DND-41 (cell line): ENCODE data around the gene BCKDHB.
A peak's percentile ranks its signal among the peaks of the same experiment; 100 is the strongest.

ENCODE experiments used
- ATAC-seq: fragments of 200-7000 bp; cut with Tn5 transposase; 3 replicates; pipeline ENCODE4 v1.9.1; 2021; ENCODE audit warnings: low read depth; ENCODE audit not compliant: insufficient read depth
- DNase-seq: peaks from one replicate; pipeline ENCODE4 v3.0.0-alpha.2; 2020
- H2AFZ ChIP-seq: 2 replicates; pipeline ENCODE4 v1.6.0; 2012; ENCODE audit warnings: low read depth, low read length
- H3K27ac ChIP-seq: 2 replicates; pipeline ENCODE4 v1.5.1; 2012; ENCODE audit warnings: low read length, inconsistent platforms
- H3K27me3 ChIP-seq: fragments of 200-600 bp; sonication (generic); 2 replicates; pipeline ENCODE4 v1.6.0; 2012; ENCODE audit warnings: low read length, mild to moderate bottlenecking, inconsistent platforms; ENCODE audit not compliant: insufficient read depth, poor library complexity
- H3K36me3 ChIP-seq: 2 replicates; pipeline ENCODE4 v1.5.1; 2012; ENCODE audit warnings: low read length, inconsistent platforms; ENCODE audit not compliant: insufficient read depth
- H3K4me1 ChIP-seq: 2 replicates; pipeline ENCODE4 v1.5.1; 2012; ENCODE audit warnings: mild to moderate bottlenecking, low read length; ENCODE audit not compliant: insufficient read depth
- H3K4me2 ChIP-seq: 2 replicates; pipeline ENCODE4 v1.6.0; 2012; ENCODE audit warnings: mild to moderate bottlenecking, moderate library complexity, low read length, inconsistent platforms; ENCODE audit not compliant: insufficient read depth
- H3K4me3 ChIP-seq, 2 experiments: fragments of 200-600 bp in 1 of 2; shearing (Covaris generic) in 1 of 2; 2 replicates each; pipeline ENCODE4 v1.5.1; 2012 to 2016; ENCODE audit warnings: inconsistent platforms in 2 of 2, low read length in 2 of 2, mild to moderate bottlenecking in 2 of 2, low read depth in 1 of 2, moderate library complexity in 1 of 2
- H3K79me2 ChIP-seq: 2 replicates; pipeline ENCODE4 v1.6.0; 2012; ENCODE audit warnings: low read length, inconsistent platforms; ENCODE audit not compliant: insufficient read depth
- H3K9ac ChIP-seq: 2 replicates; pipeline ENCODE4 v1.6.0; 2012; ENCODE audit warnings: low read depth, mild to moderate bottlenecking, inconsistent platforms, low read length, moderate library complexity
- H3K9me3 ChIP-seq: 2 replicates; pipeline ENCODE4 v1.5.1; 2012; ENCODE audit warnings: low read length, moderate library complexity, mild to moderate bottlenecking, inconsistent platforms; ENCODE audit not compliant: insufficient read depth, severe bottlenecking
- H4K20me1 ChIP-seq: 2 replicates; pipeline ENCODE4 v1.6.0; 2012; ENCODE audit warnings: low read length; ENCODE audit not compliant: insufficient read depth
- CTCF ChIP-seq: IDR thresholded peaks from 2 replicates; pipeline ENCODE4 v1.5.1; 2012; ENCODE audit warnings: borderline replicate concordance, low read length, moderate library complexity, mild to moderate bottlenecking; ENCODE audit not compliant: poor library complexity, severe bottlenecking; ENCODE audit errors: extremely low read depth
- EZH2 ChIP-seq: IDR thresholded peaks from 3 replicates; pipeline ENCODE4 v1.6.1; 2012; ENCODE audit warnings: borderline replicate concordance, low read depth, mild to moderate bottlenecking, moderate library complexity, low read length, inconsistent platforms; ENCODE audit not compliant: severe bottlenecking

The BCKDHB gene

GRCh38 chr6:80170433-80170832 lies 64.0 kb downstream of the BCKDHB start:
- no peaks in the 10 kb centered on the region for H3K9me3 ChIP-seq
- no peak for TF ChIP-seq CTCF
- no peak overlapping the region for H3K4me2 ChIP-seq
- no peak overlapping the region for H3K4me3 ChIP-seq
- ATAC-seq (no peak), DNase-seq (no peak)
- no peaks in the 10 kb centered on the region for H3K4me1 ChIP-seq
- no peak overlapping the region for H3K9ac ChIP-seq
- no peaks in the 10 kb centered on the region for H4K20me1 ChIP-seq
- no peaks in the 10 kb centered on the region for H3K27me3 ChIP-seq
- no peaks in the 10 kb centered on the region for H3K79me2 ChIP-seq
- H3K27ac ChIP-seq = no peak overlapping the region
- H2AFZ ChIP-seq = no peak overlapping the region
- H3K36me3 ChIP-seq = peaks cover 16% of the 10 kb centered on the region

GRCh38 chr6:80173411-80173810 lies 66.9 kb downstream of the BCKDHB start:
- H3K4me3 ChIP-seq = no peak overlapping the region
- H3K9me3 ChIP-seq = no peaks in the 10 kb centered on the region
- DNase-seq (no peak), ATAC-seq (no peak)
- peaks cover 12% of the 10 kb centered on the region for H3K36me3 ChIP-seq
- no peaks in the 10 kb centered on the region for H3K79me2 ChIP-seq
- no peak overlapping the region for H3K9ac ChIP-seq
- H2AFZ ChIP-seq = no peak overlapping the region
- no peaks in the 10 kb centered on the region for H3K27me3 ChIP-seq
- no peak overlapping the region for H3K27ac ChIP-seq
- no peaks in the 10 kb centered on the region for H3K4me1 ChIP-seq
- H4K20me1 ChIP-seq = no peaks in the 10 kb centered on the region
- H3K4me2 ChIP-seq = no peak overlapping the region
- no peak for TF ChIP-seq CTCF
- no peak for TF ChIP-seq EZH2

- Histone ChIP-seq H3K9me3 (no peaks in the 10 kb centered on the region), H3K36me3 (peaks cover 12% of the 10 kb centered on the region), H3K4me3 (no peak overlapping the region), H3K27me3 (no peaks in the 10 kb centered on the region), H3K4me2 (no peak overlapping the region), H3K4me1 (no peaks in the 10 kb centered on the region), H3K79me2 (no peaks in the 10 kb centered on the region), H2AFZ (no peak overlapping the region), H4K20me1 (no peaks in the 10 kb centered on the region), H3K27ac (no peak overlapping the region), H3K9ac (no peak overlapping the region)
- no peak for DNase-seq
- TF ChIP-seq CTCF = no peak
- no peak for TF ChIP-seq EZH2
- no peak for ATAC-seq
Observed at GRCh38 chr6:80174900-80175572, 68.6 kb downstream of the BCKDHB start.

- Histone ChIP-seq H3K9ac (no peak overlapping the region), H3K27ac (no peak overlapping the region), H3K4me2 (no peak overlapping the region), H2AFZ (no peak overlapping the region), H4K20me1 (no peaks in the 10 kb centered on the region), H3K27me3 (no peaks in the 10 kb centered on the region), H3K4me3 (no peak overlapping the region), H3K9me3 (no peaks in the 10 kb centered on the region), H3K36me3 (no peaks in the 10 kb centered on the region), H3K4me1 (no peaks in the 10 kb centered on the region), H3K79me2 (no peaks in the 10 kb centered on the region)
- ATAC-seq = peak; percentile 48; the same call in 2 of the 3 replicates
- DNase-seq = no peak
- no peak for TF ChIP-seq CTCF
- no peak for TF ChIP-seq EZH2
Observed at GRCh38 chr6:80179695-80180094, 73.2 kb downstream of the BCKDHB start.
